ENCODE measurements around the gene PLEKHN1.

DNA sequence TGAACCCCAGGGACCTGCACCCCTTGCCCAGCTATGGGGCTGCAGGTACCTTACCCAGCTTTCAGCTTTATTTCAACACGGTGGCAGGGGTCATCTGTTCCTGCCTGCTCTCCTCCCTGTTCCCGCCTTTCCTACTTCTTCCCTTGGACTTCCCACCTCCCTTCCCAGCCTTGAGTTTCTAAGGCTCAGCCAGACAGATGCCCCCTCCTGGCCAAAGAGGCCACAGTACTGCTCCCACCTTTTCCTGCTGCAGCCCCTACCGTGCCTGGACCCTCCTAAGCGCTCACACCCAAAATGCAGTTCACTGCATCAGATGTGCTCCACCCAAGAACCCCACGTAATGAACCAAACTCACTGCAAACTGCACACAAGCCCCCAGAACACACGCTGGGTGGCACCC is 14.9 kb upstream of the PLEKHN1 start:
- TF ChIP-seq, protein P1, sequence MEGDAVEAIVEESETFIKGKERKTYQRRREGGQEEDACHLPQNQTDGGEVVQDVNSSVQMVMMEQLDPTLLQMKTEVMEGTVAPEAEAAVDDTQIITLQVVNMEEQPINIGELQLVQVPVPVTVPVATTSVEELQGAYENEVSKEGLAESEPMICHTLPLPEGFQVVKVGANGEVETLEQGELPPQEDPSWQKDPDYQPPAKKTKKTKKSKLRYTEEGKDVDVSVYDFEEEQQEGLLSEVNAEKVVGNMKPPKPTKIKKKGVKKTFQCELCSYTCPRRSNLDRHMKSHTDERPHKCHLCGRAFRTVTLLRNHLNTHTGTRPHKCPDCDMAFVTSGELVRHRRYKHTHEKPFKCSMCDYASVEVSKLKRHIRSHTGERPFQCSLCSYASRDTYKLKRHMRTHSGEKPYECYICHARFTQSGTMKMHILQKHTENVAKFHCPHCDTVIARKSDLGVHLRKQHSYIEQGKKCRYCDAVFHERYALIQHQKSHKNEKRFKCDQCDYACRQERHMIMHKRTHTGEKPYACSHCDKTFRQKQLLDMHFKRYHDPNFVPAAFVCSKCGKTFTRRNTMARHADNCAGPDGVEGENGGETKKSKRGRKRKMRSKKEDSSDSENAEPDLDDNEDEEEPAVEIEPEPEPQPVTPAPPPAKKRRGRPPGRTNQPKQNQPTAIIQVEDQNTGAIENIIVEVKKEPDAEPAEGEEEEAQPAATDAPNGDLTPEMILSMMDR (IDR thresholded peaks at IDR 0.05) = no peak
- TF ChIP-seq POLR2A (IDR thresholded peaks at IDR 0.05) (no peak), EP300 (IDR thresholded peaks at IDR 0.05) (no peak)

Measured in tibial nerve (tissue), 4 donors.